K562 (cell line): ENCODE results near the gene PDCD6IP. TPM values are rescaled to one million over a fixed set of nuclear protein-coding genes. Genes with fewer than 3 reads are reported as not detected.

Source experiments
- ARNT ChIP-seq, 2 experiments: fragments of 450-650 bp; IDR thresholded peaks; 2 replicates each; pipeline ENCODE4 v1.6.1; 2016; ENCODE audit warnings: mild to moderate bottlenecking in 1 of 2
- ASH1L ChIP-seq: fragments of 450-650 bp; IDR thresholded peaks from 2 replicates; pipeline ENCODE4 v1.6.1; 2018; ENCODE audit warnings: borderline replicate concordance, mild to moderate bottlenecking, low read depth; ENCODE audit not compliant: partially characterized antibody
- CBX5 ChIP-seq: IDR thresholded peaks from 2 replicates; pipeline ENCODE4 v1.6.1; 2014; ENCODE audit warnings: low read depth, borderline replicate concordance
- CHD4 ChIP-seq: fragments of 200-600 bp; sonication (generic); IDR thresholded peaks from 3 replicates; pipeline ENCODE4 v1.6.1; 2012; ENCODE audit warnings: low read depth, mild to moderate bottlenecking, mixed read lengths, low read length, inconsistent platforms; ENCODE audit not compliant: insufficient read depth, insufficient replicate concordance, poor library complexity, severe bottlenecking
- CXXC5 ChIP-seq: fragments of 250-450 bp; sonication (Bioruptor Pico); IDR thresholded peaks from 2 replicates; pipeline ENCODE4 v1.8.0; 2022; ENCODE audit warnings: inconsistent platforms, mild to moderate bottlenecking, moderate library complexity
- KAT2B ChIP-seq: IDR thresholded peaks from one replicate; pipeline ENCODE4 v1.6.1; 2012; ENCODE audit warnings: low read depth, mild to moderate bottlenecking, control low read depth, inconsistent platforms, low read length, moderate library complexity
- KAT7 ChIP-seq: sonication (generic); formaldehyde crosslinking; IDR thresholded peaks from 2 replicates; pipeline ENCODE4 v1.8.0; 2022; ENCODE audit warnings: missing genetic modification reagents, mild to moderate bottlenecking, borderline replicate concordance
- KHSRP ChIP-seq: fragments of 450-650 bp; IDR thresholded peaks from 2 replicates; pipeline ENCODE4 v1.6.1; 2017
- KLF16 ChIP-seq: IDR thresholded peaks from 2 replicates; pipeline ENCODE4 v1.6.1; 2016; ENCODE audit warnings: antibody characterized with exemption
- MAFG ChIP-seq: fragments of 450-650 bp; conservative IDR thresholded peaks from 2 replicates; pipeline ENCODE4 v1.6.1; 2016; ENCODE audit warnings: missing genetic modification characterization, missing compliant biosample characterization
- MAZ ChIP-seq, 2 experiments: fragments of 450-650 bp in 1 of 2; sonication (generic) in 1 of 2; formaldehyde crosslinking; IDR thresholded peaks in 1 of 2; conservative IDR thresholded peaks in 1 of 2; 2 replicates each; pipeline versions ENCODE4 v1.4.0 to v1.5.0; 2020; ENCODE audit warnings: mild to moderate bottlenecking in 1 of 2, missing genetic modification reagents in 1 of 2
- MED1 ChIP-seq: sonication (generic); formaldehyde crosslinking; IDR thresholded peaks from 2 replicates; pipeline ENCODE4 v1.8.1; 2023; ENCODE audit warnings: missing genetic modification reagents, borderline replicate concordance
- MTA1 ChIP-seq: fragments of 450-650 bp; IDR thresholded peaks from 2 replicates; pipeline ENCODE4 v1.6.1; 2017; ENCODE audit warnings: borderline replicate concordance
- NR4A1 ChIP-seq, 2 experiments: fragments of 250-450 bp in 1 of 2; fragments of 450-650 bp in 1 of 2; sonication (Bioruptor Pico) in 1 of 2; IDR thresholded peaks; 2 replicates each; pipeline versions ENCODE4 v1.4.0 to v1.6.1; 2016 to 2020; ENCODE audit warnings: mild to moderate bottlenecking in 2 of 2, missing compliant biosample characterization in 1 of 2, missing genetic modification characterization in 1 of 2, moderate library complexity in 1 of 2
- PHF8 ChIP-seq: fragments of 200-600 bp; sonication (generic); IDR thresholded peaks from 2 replicates; pipeline ENCODE4 v1.6.1; 2012; ENCODE audit warnings: mixed run types, mild to moderate bottlenecking, inconsistent platforms, low read length, moderate library complexity, borderline replicate concordance
- PYGO2 ChIP-seq: fragments of 450-650 bp; IDR thresholded peaks from 2 replicates; pipeline ENCODE4 v1.6.1; 2016; ENCODE audit warnings: mild to moderate bottlenecking, missing genetic modification characterization, moderate library complexity, missing compliant biosample characterization
- RFX7 ChIP-seq: fragments of 250-450 bp; sonication (Bioruptor Pico); IDR thresholded peaks from 2 replicates; pipeline ENCODE4 v1.5.1; 2021; ENCODE audit warnings: mild to moderate bottlenecking
- SMARCA5 ChIP-seq: fragments of 450-650 bp; IDR thresholded peaks from 2 replicates; pipeline ENCODE4 v1.6.1; 2016
- TGIF2 ChIP-seq: sonication (generic); formaldehyde crosslinking; IDR thresholded peaks from 2 replicates; pipeline ENCODE4 v1.8.1; 2022; ENCODE audit warnings: mild to moderate bottlenecking, missing genetic modification reagents, moderate library complexity
- ZBTB8A ChIP-seq: fragments of 450-650 bp; IDR thresholded peaks from 2 replicates; pipeline ENCODE4 v1.6.1; 2018; ENCODE audit warnings: mild to moderate bottlenecking, moderate library complexity; ENCODE audit not compliant: partially characterized antibody
- ZC3H4 ChIP-seq: sonication (generic); formaldehyde crosslinking; IDR thresholded peaks from 2 replicates; pipeline ENCODE4 v1.9.0; 2021; ENCODE audit warnings: missing genetic modification reagents, borderline replicate concordance
- ZKSCAN1 ChIP-seq: fragments of 150-350 bp; IDR thresholded peaks from 2 replicates; pipeline ENCODE4 v1.6.1; 2016; ENCODE audit warnings: low read depth, low read length
- ZNF224 ChIP-seq: sonication (generic); formaldehyde crosslinking; IDR thresholded peaks from 2 replicates; pipeline ENCODE4 v1.8.0; 2022; ENCODE audit warnings: mild to moderate bottlenecking, missing genetic modification reagents
- ZNF3 ChIP-seq: fragments of 250-450 bp; sonication (Bioruptor Pico); IDR thresholded peaks from 2 replicates; pipeline ENCODE4 v1.5.0; 2021; ENCODE audit warnings: mild to moderate bottlenecking, moderate library complexity
- ZNF589 ChIP-seq: fragments of 200-800 bp; sonication (Bioruptor generic); IDR thresholded peaks from 2 replicates; pipeline ENCODE4 v1.6.1; 2016; ENCODE audit warnings: low read depth, missing genetic modification characterization, missing compliant biosample characterization
- polyA plus RNA-seq, 8 experiments: library from polyadenylated mRNA; depleted of rRNA in 4 of 8; stranded (reverse) in 5 of 8; unstranded in 3 of 8; fragments of >200 nt; fragmentation: Nextera tagmentation in 2 of 8; fragmentation: Illumina TruSeq in 1 of 8; extraction: Ambion mirVana in 2 of 8; extraction: Trizol in 1 of 8; gene quantifications; 2 replicates each; pipeline versions ENCODE4 v1.2.1 to v1.2.3, GENCODE V29; 2011 to 2014; ENCODE audit warnings: inconsistent platforms in 1 of 8, missing spikeins in 1 of 8
- total RNA-seq, 7 experiments: library from RNA; depleted of rRNA in 6 of 7; stranded (reverse); fragments of >200 nt in 6 of 7; fragmentation: Illumina TruSeq in 2 of 7; extraction: Trizol in 2 of 7; gene quantifications; 2 replicates each; pipeline versions ENCODE4 v1.2.1 to v1.2.3, GENCODE V29; 2011 to 2021; ENCODE audit warnings: low replicate concordance in 1 of 7
- TF ChIP-seq, protein P1 (sequence below): fragments of 450-650 bp; IDR thresholded peaks from 2 replicates; pipeline ENCODE4 v1.6.1; 2016; ENCODE audit warnings: low read depth, mild to moderate bottlenecking, moderate library complexity
- TF ChIP-seq, protein P2 (sequence below): fragments of 450-650 bp; IDR thresholded peaks from 2 replicates; pipeline ENCODE4 v1.6.1; 2016; ENCODE audit warnings: missing biosample characterization, missing genetic modification characterization

PDCD6IP gene
- total and polyA plus RNA-seq, 9 of the 15 experiments (the other 6 are each of a cell fraction or from before 2014, with no cell fraction given): 40.2 to 302 (median 122) TPM

DNA sequence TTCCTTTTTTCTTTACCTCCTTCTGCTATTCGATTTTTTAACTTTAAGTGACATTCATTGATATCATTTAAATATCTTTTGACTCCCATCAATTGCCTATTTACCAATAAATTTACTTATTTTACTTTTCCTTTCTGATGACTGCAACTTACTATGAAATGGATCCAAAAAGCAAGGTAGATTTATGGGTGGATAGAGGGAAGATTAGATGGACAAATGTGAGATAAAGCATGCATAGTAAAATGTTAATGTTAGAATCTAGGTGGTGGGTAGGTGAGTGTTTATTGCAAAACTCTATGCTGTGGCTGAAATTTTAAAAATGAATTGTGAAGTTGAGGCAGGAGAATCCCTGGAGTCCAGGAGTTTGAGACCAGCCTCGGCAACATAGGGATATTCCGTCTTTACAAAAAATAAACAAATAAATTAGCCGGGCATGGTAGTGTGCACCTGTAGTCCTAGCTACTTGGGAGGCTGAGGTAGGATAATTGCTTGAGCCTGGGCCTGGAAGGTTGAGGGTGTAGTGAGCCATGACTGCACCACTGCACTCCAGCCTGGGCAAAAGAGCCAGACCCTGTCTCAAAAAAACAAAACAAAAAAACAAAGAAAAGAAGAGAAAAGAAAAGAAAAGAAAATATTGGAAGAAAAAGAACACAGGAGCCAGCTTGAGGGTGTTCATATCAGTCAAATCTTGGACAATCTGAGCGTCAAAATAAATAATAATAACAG, 6.1 kb upstream of the PDCD6IP start (continued):
- TF ChIP-seq ZKSCAN1 (no peak), ZNF589 (CRISPR knock-in tag) (peak; percentile 83; the same call in 1 of the 2 replicates), CXXC5 (CRISPR knock-in tag) (no peak), RFX7 (CRISPR knock-in tag) (no peak), CHD4 (peak; percentile 45), CBX5 (no peak), KAT2B (no peak), MAFG (tag) (0 out of 2 replicates have a peak, but pooled peaks have one; percentile 0), ZNF224 (CRISPR knock-in tag) (no peak), ASH1L (peak; percentile 44), MED1 (CRISPR knock-in tag) (no peak), NR4A1 (CRISPR knock-in tag; IDR thresholded peaks at IDR 0.05) (no peak), NR4A1 (tag; IDR thresholded peaks at IDR 0.05) (no peak), KLF16 (no peak), KAT7 (CRISPR knock-in tag) (peak; percentile 72; the same call in 1 of the 2 replicates), TGIF2 (no peak), KHSRP (peak; percentile 26; the same call in 1 of the 2 replicates), MTA1 (no peak), ZC3H4 (CRISPR knock-in tag) (no peak), ARNT (IDR thresholded peaks at IDR 0.05) (peak in 1 of 2 experiments; percentile 45; a peak in 1 of 4 replicates), PYGO2 (tag) (no peak), MAZ (CRISPR knock-in tag; conservative IDR thresholded peaks at IDR 0.05 in 1 of 2, IDR thresholded peaks at IDR 0.05 in 1 of 2) (no peak), ZBTB8A (no peak), SMARCA5 (peak; percentile 70; the same call in 1 of the 2 replicates), ZNF3 (CRISPR knock-in tag) (no peak), PHF8 (no peak)
- TF ChIP-seq, protein P1, sequence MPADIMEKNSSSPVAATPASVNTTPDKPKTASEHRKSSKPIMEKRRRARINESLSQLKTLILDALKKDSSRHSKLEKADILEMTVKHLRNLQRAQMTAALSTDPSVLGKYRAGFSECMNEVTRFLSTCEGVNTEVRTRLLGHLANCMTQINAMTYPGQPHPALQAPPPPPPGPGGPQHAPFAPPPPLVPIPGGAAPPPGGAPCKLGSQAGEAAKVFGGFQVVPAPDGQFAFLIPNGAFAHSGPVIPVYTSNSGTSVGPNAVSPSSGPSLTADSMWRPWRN: 0 out of 2 replicates have a peak, but pooled peaks have one; percentile 8
- TF ChIP-seq, protein P2, sequence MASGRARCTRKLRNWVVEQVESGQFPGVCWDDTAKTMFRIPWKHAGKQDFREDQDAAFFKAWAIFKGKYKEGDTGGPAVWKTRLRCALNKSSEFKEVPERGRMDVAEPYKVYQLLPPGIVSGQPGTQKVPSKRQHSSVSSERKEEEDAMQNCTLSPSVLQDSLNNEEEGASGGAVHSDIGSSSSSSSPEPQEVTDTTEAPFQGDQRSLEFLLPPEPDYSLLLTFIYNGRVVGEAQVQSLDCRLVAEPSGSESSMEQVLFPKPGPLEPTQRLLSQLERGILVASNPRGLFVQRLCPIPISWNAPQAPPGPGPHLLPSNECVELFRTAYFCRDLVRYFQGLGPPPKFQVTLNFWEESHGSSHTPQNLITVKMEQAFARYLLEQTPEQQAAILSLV (tag): no peak
